Fibroblast of gingiva (primary cell): ENCODE measurements around the gene A4GALT.

Experiments used
- DNase-seq: peaks from one replicate; pipeline ENCODE4 v3.0.0-alpha.2; 2011; ENCODE audit warnings: low read depth

The A4GALT gene

DNA sequence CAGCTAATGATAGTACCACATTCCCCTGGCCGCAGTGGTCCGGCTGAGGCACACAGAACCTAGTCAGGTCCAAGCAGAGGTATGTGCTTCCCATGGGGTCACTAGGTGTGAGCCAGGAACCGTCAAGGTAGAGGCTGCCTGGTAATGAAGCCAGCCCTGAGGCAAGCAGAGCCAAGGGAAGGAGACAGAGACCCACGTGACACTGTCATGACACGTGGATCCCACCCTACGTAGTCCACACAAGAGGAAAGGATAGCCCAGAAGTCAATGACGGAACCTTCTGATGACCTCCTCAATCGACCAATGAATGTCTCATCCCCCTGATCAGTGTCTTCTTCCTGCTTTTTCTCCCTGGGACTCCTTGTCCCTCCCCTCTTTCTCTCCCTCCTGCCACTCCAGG lies 19.0 kb downstream of the A4GALT start:
- no peak for DNase-seq

DNA sequence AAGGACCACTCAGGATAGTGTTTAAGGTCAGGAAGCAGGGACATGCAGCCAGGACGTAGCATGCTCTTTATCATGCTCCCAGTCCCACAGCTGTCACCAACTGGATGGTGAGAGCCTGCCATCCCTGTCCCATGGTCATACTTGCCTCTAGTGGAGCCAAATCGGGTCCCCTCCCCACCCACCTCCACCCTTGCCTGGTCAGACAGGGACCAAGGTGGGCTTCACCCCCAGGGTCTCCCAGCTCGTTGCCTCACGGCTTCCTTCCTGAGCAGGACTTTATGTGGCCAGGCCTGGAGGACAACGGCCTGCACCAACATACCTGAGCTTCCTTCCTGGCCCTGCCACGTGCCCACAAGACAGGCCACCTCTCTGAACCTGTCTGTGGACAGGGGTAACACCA lies 19.8 kb downstream of the A4GALT start:
- no peak for DNase-seq

DNA sequence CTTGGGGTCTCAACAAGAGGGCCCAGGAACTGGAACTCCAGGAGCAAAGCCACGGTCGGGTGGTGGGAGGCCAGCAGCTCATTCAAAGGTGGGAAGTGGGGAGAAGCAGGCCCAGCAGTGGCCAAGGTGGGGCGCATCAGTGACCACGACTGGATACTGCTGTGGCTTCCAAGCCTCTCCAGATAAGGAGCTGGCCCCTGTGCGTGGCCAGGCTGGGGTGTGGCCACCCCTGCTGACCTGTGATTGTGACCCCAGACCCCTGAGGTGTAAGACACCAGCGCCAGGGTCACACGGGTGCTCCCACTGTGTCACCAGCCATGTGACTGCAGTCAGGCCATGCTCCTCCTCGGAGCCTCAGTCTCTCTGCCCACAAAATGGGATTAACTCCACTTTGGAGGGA lies 20.3 kb downstream of the A4GALT start:
- DNase-seq: no peak

DNA sequence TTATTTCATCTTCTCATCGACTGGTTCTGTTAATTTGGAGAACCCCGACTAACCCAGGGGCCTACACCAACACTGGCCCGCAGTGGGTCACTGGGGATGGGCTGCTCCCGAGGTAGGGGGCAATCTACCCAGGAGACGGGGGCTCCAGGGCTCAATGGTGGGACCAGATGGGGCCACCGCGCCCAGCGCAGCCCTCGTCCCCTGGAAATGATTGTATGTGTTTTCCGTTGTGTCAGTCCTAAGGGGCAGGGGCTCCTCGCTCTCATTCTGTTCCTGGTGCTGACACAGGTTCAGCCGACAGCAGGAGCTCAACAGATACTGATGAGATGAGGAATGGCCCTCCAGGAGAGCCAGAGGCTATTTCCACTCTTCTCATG lies 20.7 kb downstream of the A4GALT start:
- DNase-seq: no peak

DNA sequence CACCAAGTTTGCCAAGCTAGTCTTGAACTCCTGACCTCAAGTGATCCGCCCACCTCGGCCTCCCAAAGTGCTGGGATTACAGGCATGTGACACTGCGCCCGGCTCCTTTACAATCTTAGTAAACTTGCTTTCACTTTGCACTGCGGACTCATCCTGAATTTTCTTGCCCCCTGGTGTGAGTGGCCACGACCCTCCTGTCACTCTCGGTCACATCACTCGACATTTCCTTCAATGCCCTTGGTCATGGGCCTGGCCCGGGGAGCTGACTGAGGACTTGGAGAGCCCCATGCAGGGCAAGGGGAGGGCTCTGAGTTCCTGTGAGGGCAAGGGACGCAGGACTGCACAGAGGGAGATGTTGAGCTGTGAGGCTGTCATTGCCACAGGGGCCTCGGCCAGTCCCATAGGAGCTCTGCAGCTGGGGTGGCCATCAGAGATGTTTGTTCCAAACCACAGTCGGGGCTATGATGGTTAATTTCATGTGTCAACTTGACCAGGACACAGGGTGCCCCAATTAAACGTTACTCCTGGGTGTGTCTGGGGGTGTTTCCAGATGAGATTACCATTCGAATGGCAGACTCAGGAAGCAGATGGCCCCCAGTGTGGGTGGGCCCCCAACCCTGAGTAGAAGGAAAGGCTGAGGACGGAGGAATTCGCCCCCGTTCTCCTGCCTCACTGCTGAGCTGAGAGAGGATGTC lies 21.2 kb downstream of the A4GALT start:
- peak; percentile 68 for DNase-seq

DNA sequence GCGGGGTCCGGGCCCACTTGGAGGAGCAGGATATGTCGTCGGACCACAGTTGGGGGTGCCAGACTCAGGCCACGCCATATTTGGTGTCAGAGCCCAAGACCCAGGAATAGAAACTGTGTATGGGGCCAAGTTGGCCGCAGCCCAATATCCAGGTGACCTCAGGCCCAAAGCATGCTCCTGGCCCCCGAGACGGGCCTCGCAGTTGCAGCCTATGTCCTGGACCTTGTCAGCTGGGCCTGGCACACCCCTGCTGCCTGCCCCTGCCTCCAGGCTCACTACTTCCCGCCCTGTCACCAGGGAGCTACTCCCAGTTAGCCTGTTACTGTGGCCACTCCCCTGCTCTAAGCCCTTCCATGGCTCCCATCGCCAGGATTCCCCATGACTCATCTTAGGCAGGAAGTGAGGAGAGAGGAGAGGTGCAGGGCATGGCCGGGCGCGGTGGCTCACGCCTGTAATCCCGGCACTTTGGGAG lies 23.1 kb downstream of the A4GALT start:
- DNase-seq: peak; percentile 57

DNA sequence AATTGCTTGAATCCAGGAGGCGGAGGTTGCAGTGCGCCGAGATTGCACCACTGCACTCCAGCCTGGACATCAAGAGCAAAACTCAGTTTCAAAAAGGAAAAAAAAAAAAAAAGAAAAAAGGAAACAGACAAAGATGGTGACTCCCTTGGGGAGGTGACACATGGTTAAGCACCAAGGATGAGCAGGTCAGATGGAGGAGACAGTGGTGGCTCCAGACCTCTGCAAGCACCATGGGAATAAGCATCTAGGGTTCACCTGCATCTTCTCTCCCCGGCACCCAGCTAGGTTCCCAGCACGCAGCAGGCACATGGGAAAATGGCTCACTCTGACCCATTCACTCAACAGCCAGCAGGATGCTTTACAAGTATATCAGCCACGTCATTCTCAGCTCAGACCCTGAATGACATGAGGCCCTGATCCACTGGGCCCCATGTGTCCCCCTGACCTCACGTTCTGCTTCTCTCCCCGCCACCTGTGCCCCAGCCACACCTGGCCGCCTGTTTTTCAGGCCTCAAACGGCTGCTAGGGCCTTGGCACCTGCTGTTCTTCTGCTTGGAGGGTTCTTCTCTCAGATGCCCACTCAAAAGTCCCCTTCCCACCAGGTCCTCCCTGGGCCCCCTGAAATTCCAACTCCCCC lies 24.2 kb downstream of the A4GALT start:
- DNase-seq: no peak

DNA sequence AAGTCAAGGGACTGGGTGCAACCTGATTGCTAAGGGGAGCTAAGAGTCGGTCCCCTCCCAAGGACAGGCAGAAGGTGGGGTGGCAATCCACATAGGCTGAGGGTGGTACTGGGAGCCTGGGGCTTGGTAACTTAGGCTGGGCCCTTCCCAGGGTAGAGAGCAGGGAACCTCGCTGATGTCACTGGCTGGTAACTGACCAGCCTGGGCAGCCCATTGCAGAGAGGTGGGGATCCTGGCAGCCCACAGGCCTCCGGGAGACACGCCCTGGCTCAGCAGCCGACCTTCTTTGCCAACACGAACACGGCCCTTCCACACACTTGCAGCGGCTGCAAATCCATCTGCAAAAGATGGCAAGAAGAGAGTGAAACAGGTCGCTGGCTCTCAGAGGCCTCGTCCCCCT lies 25.4 kb downstream of the A4GALT start:
- no peak for DNase-seq

DNA sequence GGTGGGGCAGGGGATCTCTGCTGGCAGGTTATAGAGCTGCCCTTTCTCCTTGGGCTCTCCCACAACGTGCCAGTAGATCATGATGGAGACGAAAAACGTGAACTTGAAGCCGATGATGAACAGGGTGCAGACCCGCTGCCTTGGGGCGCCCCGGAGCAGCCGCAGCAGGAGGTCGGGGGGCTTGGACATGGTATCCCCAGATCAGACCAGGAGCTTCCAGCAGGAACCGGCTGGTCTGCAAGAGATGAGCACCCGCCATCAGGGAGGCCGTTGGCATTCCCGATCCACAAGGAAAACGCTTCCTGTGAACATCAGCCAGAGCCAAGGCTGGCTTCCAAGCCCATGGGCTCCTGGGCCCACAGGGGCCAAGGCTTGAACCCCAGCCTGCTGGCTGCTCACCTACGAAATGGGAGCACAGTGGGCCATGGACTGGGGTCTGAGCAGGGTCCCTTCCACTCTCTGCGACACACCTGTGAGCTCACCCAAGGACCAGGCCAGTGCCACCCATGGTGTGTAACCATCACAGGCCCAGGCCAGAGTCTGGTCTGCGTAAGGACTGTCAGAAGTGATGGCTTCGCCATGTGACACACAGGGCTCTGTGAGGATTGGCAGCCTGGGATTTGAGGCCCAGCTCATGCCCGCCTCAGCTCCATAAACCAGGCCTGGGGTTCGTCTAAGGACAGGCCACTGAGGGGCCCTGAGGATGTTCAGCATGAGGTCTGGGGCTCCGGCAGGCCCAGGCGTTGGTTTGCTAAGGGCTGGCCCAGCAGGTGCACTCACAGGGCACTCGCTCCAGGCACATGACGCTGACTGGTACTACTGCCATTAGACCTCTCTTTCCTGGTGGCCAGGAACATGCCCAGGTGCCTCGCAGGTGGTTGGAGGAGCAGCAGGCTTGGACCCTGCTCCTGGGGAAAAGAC lies 26.6 kb downstream of the A4GALT start:
- DNase-seq: no peak

DNA sequence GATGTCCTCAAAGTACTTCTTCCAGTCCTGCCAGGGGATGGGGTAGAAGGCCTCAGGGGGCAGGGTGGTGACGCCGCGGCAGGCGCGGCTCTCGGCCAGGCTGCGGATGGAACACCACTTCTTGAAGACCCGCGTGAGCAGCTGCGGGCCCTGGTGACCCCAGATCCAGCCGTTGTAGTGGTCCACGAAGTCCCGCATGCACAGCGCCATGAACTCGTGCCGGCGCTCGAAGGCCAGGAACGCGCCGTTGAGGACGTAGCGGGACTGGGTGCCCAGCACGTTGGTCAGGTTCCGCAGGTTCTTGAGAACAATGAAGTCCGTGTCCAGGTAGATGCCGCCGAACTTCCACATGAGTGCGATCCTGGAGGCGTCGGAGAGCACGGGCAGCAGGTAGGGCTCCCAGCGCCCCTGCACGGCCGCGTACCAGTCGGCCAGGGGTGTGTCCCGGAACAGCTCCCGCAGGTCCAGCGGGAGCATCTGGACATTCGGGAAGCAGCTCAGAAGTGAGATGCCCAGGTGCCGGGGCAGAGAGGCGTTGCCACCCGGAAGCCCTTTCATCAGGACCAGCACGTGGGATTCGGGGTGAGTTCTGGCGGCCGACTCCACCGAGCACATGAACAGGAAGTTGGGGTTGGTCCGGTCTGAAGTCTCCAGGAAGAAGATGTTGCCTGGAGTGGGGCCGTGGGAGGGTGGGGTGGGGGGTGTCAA lies 27.5 kb downstream of the A4GALT start:
- DNase-seq: no peak

DNA sequence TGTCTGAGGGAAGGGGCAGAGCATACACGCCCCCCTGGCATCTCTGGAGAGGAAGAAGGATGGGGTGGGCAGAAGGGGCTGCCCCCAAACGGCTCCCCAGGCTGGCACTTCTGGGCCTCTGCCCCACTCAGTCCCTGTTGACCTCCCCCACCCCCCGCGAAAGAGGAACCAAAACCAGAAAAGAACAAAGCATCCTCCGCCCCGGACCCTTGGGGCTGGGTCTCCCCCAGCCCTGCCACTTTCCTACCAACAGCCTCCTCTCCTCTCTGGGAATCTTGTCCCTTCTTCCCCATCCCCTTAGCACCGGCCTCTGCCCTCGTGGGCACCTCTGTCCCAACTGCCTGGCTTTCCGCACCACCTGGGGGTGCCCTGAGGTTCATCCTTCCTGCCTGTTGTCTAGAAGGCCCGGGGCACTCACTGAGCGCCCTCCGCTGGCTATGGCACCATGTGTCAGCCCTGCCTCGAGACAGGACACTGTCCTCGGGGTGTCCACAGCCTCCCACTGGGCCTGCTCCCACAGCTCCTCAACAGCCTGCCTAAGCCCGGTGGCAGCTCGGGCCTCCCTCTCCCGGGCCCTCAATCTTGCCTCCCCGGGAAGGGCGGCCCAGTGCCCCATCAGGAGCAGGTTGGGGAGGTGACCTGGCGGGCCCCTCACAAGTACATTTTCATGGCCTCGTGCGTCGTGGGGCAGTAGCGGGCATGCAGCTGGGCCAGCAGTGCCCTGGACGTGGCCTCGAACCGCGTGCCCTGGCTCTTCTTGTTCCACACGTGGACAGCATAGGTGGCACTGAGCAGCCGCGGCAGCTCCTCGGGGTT lies 28.2 kb downstream of the A4GALT start:
- DNase-seq: no peak

DNA sequence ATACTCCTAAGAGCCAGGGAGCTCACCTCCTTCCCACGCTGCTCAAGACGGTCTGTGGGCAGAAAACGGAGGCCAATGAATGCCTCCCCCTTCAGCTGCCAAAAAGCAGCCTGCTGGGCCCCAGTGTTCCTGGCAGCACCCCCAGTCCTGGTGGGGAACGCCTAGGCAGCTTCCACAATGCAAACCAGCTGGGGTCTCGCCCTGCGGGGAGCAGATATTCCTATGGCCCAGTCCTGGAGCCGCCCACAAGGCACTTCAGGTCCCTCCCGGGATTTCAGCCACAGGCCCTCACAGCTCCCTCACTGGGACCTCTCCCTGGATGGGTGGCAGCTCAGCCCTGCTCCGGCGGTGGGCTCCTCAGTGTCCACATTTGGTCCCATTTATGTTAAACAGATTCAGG lies 29.2 kb downstream of the A4GALT start:
- DNase-seq: peak; percentile 47

DNA sequence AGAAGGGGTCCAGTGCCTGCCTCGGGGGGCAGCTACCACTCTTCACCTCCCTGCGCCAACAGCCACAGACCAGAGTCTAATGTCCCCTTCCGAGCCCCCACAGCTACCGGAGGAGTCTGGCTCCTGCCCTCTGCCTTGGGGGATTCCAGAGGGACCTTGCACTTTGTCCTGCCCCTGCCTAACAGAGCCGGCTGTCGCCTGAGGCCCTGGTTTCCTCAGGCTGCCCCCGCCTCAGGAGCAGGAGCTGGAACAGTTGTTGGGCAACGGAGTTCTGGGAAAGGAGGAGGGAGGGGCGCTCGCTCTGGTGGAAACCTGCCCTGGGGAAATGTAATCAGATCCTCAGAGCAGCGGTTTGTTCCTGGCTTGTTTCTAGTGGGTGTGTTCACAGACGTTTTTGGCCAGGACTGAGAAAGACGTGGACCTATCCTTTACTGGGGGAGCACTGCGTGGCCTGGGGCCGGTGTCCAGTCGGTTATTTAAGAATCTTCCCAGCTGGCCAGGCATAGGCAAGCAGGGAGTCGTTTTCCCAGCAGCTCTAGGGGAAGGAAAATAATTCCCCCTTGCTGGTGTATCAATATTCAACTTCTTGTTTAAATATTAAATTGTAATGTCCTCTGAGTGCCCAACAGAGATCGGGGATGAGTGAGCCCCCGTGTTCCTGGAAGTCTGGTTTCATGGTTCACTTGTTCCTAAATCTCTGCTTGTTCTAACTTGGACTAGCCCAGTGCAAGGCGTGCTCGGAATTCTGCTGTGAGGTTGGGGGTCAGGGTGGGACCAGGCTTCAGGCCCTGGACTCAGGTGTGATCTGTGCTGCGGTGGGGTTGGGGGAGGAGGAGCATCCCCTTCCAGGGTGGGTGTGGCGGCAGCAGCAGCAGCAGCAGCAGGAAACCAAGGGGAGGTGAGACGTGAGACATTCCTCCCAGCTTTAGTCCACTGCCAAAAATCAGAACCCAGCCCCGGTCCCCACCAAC lies 32.1 kb downstream of the A4GALT start:
- peak; percentile 98 for DNase-seq

DNA sequence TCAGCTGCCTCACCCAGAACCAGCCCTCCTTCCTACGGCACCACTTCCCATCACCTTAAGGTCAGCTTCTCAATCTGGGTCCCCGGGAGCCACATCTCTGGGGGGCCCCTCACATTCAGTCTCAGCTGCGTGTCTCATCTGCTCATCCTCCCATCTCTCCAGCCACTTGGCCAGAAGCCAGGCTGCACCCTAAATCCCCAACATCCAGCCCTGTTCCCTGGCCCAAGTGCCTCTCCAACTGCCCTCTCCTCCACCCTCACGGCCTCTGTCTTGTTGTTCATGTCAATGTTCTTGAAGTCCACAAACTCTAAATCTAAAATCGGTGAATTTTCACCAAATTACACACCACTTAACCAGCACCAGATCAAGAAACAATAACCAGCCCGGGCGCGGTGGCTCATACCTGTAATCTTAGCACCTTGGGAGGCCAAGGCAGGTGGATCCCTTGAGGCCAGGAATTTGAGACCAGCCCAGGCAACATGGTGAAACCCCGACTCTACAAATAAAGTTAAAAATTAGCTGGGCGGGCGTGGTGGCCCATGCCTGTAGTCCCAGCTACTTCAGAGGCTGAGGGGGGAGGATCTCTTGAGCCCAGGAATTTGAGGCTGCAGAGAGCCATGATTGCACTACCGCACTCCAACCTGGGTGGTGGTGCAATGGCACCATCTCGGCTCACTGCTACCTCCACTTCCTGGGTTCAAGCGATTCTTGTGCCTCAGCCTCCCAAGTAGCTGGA lies 33.7 kb downstream of the A4GALT start:
- DNase-seq: no peak

DNA sequence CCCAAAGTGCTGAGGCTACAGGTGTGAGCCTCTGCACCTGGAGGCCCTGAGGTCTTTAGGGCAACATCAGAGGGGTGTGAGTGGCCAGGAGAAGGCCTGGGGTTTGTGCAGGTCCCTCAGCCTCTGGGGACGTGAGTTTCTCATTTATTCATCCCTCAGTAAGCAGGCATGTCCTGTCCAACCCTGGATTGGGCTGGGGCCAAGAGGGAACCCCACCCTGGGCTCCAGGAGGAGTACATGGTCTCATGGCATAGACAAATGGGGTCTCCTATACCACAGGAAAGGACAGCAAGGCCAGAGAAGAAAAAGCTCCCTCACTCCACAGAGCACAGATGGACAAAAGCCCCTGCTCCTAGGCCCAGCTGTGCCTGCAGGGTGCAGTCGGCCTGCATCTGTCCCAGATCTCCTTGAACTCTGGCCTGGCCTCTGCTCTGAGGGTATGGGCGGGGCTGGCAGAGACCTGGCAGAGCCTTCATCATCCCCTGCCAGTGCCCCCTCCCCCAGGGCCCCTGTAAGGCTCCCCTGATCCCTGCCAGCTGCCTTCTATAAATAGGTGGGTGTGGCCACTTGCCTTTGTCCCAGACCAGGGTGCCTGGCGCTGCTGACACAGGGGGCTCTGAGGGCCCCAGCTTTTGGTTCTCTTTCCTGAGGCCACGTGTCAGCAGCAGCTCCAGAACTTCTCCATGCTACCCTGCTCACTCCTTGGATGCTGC lies 34.6 kb downstream of the A4GALT start:
- DNase-seq: peak; percentile 70

DNA sequence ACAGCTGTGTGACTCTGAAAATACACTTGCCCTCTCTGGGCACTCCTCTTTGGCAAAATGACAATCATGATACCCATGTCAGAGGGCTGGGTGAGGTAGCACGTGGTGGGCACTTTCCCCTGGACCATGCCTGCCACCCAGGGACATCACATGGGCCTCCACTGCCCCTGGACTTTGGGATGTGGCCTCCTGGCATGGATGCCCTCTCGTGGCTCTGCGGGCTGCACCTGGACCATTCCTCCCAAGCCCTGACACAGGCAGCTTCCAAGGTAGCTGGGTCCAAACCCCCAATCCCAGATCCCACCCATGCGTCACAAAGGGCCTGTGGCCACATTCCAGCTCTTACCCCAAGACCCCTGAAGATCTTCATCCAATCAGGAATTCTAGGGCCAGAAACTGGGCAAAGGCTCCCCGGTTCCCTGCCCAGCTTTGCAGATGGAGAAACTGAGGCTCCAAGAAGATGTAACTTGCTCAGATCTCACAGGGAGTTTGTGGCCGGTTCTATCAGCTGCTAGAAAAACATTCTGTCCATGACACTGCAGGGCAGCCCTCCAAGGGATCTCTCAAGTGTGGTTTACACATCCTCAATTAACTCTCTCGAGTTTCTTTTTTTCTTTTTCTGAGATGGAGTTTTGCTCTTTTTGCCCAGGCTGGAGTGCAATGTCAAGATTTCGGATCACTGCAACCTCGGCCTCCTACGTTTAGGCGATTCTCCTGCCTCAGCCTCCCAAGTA lies 36.0 kb downstream of the A4GALT start:
- DNase-seq: peak; percentile 73

DNA sequence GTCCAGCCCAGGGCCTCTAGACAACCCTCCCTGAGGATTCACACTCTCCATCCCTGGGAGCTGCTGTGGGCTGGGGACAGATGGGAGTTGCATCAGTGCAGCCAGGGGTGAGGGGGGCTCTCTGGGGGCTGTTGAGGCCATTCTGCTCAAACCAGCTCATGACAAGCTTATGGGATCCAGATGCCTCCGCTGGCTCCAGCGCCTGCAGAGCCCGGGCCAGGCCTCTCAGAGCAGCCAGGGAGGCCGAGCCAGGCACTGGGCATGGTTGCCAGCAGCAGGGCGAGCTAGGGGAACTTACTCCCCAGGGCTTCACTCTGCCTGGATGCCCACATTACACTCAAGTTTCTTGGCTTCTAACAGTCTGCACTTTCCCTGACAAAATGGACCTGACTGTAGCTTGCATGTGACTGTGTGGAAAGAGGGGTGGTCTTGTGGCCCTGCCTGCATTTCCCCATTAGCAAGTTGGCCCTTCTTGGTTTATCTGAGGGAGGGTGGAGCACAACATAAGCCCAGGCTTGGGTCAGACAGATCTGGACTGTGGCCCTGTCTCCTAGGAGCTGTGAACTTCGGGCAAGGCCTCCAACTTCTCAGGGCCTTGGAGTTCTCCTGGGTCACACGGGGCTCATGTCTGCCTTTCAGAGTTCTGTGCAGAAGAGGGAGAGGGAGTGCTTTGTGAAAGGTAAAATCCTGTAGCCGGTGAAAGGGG lies 36.9 kb downstream of the A4GALT start:
- DNase-seq: peak; percentile 98
